ENCODE data around the gene ARMC7. TPM values are rescaled to one million over a fixed set of nuclear protein-coding genes. Genes with fewer than 3 reads are reported as not detected.
A peak's percentile ranks its signal among the peaks of the same experiment; 100 is the strongest.

Gene ARMC7
- total and polyA plus RNA-seq, 2 of the 13 experiments (the other 11 are each of a cell fraction or from before 2014, with no cell fraction given): 3.9 to 4.2 TPM

DNA sequence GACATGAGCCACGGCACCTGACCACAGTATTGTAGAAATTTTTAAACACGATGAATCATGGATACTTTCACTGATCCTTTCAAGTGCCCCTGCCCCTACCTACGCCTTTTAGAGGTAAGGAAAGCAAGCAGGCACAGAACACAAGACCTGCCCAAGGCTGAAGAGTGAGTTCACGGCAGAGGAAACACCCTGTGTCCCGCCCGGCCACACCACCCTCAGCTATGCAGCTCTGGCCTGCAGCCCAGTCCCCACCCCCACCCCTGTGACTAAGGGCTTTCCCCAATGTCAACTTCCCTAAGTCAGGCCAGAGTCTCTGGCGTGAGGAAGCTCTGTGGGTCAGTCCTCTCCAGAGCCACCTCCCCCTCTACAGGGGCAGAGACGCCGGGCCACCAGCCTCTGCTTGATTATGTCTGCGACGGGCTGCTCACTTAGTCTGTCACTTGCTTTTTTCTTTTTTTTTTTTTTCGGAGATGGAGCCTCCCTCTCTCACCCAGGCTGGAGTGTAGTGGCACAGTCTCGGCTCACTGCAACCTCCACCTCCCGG, 13.6 kb upstream of the ARMC7 start (continued):
- TF ChIP-seq ZFAT (CRISPR knock-in tag; conservative IDR thresholded peaks at IDR 0.05): no peak
- no peak for TF ChIP-seq ELF4 (CRISPR knock-in tag; IDR thresholded peaks at IDR 0.05; ENCODE audit: borderline replicate concordance)
- TF ChIP-seq, protein P1, sequence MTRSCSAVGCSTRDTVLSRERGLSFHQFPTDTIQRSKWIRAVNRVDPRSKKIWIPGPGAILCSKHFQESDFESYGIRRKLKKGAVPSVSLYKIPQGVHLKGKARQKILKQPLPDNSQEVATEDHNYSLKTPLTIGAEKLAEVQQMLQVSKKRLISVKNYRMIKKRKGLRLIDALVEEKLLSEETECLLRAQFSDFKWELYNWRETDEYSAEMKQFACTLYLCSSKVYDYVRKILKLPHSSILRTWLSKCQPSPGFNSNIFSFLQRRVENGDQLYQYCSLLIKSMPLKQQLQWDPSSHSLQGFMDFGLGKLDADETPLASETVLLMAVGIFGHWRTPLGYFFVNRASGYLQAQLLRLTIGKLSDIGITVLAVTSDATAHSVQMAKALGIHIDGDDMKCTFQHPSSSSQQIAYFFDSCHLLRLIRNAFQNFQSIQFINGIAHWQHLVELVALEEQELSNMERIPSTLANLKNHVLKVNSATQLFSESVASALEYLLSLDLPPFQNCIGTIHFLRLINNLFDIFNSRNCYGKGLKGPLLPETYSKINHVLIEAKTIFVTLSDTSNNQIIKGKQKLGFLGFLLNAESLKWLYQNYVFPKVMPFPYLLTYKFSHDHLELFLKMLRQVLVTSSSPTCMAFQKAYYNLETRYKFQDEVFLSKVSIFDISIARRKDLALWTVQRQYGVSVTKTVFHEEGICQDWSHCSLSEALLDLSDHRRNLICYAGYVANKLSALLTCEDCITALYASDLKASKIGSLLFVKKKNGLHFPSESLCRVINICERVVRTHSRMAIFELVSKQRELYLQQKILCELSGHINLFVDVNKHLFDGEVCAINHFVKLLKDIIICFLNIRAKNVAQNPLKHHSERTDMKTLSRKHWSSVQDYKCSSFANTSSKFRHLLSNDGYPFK (CRISPR knock-in tag; IDR thresholded peaks at IDR 0.05; ENCODE audit: borderline replicate concordance): no peak
- no peak for TF ChIP-seq KAT7 (CRISPR knock-in tag; IDR thresholded peaks at IDR 0.05; ENCODE audit: borderline replicate concordance)
- peak; percentile 95 for TF ChIP-seq MIER3 (CRISPR knock-in tag; IDR thresholded peaks at IDR 0.05; ENCODE audit: borderline replicate concordance)
- no peak for TF ChIP-seq ZNF329 (CRISPR knock-in tag; IDR thresholded peaks at IDR 0.05; ENCODE audit: low read depth)
- no peak for TF ChIP-seq HNRNPH1 (optimal IDR thresholded peaks at IDR 0.05; ENCODE audit: low read depth, low read length)
- TF ChIP-seq ELF1 (CRISPR knock-in tag; IDR thresholded peaks at IDR 0.05): no peak
- no peak for TF ChIP-seq ZNF256 (CRISPR knock-in tag; conservative IDR thresholded peaks at IDR 0.05)
- no peak for TF ChIP-seq NONO (IDR thresholded peaks at IDR 0.05)
- no peak for TF ChIP-seq NONO (CRISPR knock-in tag; conservative IDR thresholded peaks at IDR 0.05)
- no peak for TF ChIP-seq NBN (conservative IDR thresholded peaks at IDR 0.05)
- no peak for TF ChIP-seq ZNF788 (CRISPR knock-in tag; IDR thresholded peaks at IDR 0.05; ENCODE audit: borderline replicate concordance)
- TF ChIP-seq ZEB1 (IDR thresholded peaks at IDR 0.05; ENCODE audit: insufficient replicate concordance, low read depth): no peak
- TF ChIP-seq CENPT (CRISPR knock-in tag; IDR thresholded peaks at IDR 0.05; ENCODE audit: low read depth): no peak
- no peak for TF ChIP-seq ZNF781 (CRISPR knock-in tag; IDR thresholded peaks at IDR 0.05; ENCODE audit: borderline replicate concordance, not compliant biosample characterization)
- TF ChIP-seq, protein P2, sequence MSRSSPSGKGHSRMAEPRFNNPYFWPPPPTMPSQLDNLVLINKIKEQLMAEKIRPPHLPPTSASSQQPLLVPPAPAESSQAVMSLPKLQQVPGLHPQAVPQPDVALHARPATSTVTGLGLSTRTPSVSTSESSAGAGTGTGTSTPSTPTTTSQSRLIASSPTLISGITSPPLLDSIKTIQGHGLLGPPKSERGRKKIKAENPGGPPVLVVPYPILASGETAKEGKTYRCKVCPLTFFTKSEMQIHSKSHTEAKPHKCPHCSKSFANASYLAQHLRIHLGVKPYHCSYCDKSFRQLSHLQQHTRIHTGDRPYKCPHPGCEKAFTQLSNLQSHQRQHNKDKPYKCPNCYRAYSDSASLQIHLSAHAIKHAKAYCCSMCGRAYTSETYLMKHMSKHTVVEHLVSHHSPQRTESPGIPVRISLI (CRISPR knock-in tag; IDR thresholded peaks at IDR 0.05; ENCODE audit: borderline replicate concordance): no peak
- TF ChIP-seq EED (CRISPR knock-in tag; IDR thresholded peaks at IDR 0.05): no peak
- no peak for TF ChIP-seq GZF1 (CRISPR knock-in tag; IDR thresholded peaks at IDR 0.05)
- TF ChIP-seq DPF2 (CRISPR knock-in tag; IDR thresholded peaks at IDR 0.05; ENCODE audit: borderline replicate concordance, low read depth): no peak
- no peak for TF ChIP-seq ZFP36 (IDR thresholded peaks at IDR 0.05; ENCODE audit: borderline replicate concordance, low read depth, low read length, partially characterized antibody)
- 0 out of 2 replicates have a peak, but pooled peaks have one; percentile 16 for TF ChIP-seq TBX3 (IDR thresholded peaks at IDR 0.05; ENCODE audit: borderline replicate concordance)
- TF ChIP-seq KLF11 (CRISPR knock-in tag; IDR thresholded peaks at IDR 0.05): no peak
- TF ChIP-seq MYNN (CRISPR knock-in tag; IDR thresholded peaks at IDR 0.05; ENCODE audit: low read depth): no peak
- 0 out of 4 replicates have a peak, but pooled peaks of 1 of the 2 experiments have one; percentile 26 for TF ChIP-seq POLR2A (IDR thresholded peaks at IDR 0.05; ENCODE audit: insufficient read depth in 1 of 2, low read depth in 2 of 2, low read length in 2 of 2)
- TF ChIP-seq ZNF549 (CRISPR knock-in tag; IDR thresholded peaks at IDR 0.05): no peak
- no peak for TF ChIP-seq ZNF274 (CRISPR knock-in tag; IDR thresholded peaks at IDR 0.05)
- TF ChIP-seq ZNF460 (CRISPR knock-in tag; IDR thresholded peaks at IDR 0.05; ENCODE audit: borderline replicate concordance): no peak
- TF ChIP-seq STAG1 (CRISPR knock-in tag; IDR thresholded peaks at IDR 0.05): 0 out of 2 replicates have a peak, but pooled peaks have one; percentile 10
- TF ChIP-seq HNF4A (CRISPR knock-in tag; IDR thresholded peaks at IDR 0.05): peak; percentile 29; the same call in 1 of the 2 replicates
